Measurements from ENCODE around the gene XKR7.

Gene XKR7

DNA sequence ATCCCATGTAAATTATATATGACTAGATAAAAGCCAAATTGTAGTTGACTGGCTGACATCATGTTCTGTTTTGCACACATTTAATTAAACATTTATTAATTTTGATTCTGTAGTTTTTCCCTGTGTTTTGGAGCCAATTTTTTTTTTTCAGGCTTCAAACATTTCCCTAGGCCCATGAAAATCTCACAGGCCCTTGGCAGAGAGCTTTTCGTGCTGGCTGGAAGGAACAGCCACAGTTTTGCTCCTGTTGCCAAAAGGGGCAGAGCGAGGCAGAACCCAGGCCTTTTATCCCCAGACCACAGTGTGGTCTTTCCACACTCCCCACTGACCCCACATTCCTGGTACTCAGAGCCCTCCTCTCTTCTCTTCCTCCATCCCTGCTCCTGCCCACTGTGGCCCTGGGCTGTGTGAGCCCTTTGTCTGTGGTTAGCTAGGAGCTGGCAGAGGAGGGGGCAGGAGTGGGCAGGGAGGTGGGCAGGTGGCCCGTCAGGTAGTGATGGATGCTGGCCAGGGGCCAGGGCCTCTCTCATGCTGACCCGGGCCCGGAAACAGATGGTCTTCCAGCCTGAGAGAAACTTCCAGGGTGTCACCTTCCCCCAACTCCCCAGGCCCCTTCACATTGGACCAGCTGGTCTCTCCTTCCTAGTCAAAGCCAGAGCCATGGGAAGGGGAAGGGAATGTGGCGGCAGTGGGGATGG, 22.8 kb downstream of the XKR7 start:
- H2AFZ ChIP-seq (ENCODE audit: low read length) = no peak overlapping the region
- no peak overlapping the region for H3K9ac ChIP-seq (ENCODE audit: low read length)
- H3K4me1 ChIP-seq (ENCODE audit: low read length) = no peaks in the 10 kb centered on the region
- H3K79me2 ChIP-seq (ENCODE audit: low read length) = no peaks in the 10 kb centered on the region
- no peaks in the 10 kb centered on the region for H3F3A ChIP-seq (ENCODE audit: insufficient read depth, low read length)
- no peaks in the 10 kb centered on the region for H3K9me2 ChIP-seq (replicated peaks; ENCODE audit: insufficient read depth, low read length)
- TF ChIP-seq EZH2phosphoT487 (IDR thresholded peaks at IDR 0.05; ENCODE audit: low read length) (no peak), EZH2 (optimal IDR thresholded peaks at IDR 0.05; ENCODE audit: low read depth, low read length) (no peak)
- TF ChIP-seq, protein P1, sequence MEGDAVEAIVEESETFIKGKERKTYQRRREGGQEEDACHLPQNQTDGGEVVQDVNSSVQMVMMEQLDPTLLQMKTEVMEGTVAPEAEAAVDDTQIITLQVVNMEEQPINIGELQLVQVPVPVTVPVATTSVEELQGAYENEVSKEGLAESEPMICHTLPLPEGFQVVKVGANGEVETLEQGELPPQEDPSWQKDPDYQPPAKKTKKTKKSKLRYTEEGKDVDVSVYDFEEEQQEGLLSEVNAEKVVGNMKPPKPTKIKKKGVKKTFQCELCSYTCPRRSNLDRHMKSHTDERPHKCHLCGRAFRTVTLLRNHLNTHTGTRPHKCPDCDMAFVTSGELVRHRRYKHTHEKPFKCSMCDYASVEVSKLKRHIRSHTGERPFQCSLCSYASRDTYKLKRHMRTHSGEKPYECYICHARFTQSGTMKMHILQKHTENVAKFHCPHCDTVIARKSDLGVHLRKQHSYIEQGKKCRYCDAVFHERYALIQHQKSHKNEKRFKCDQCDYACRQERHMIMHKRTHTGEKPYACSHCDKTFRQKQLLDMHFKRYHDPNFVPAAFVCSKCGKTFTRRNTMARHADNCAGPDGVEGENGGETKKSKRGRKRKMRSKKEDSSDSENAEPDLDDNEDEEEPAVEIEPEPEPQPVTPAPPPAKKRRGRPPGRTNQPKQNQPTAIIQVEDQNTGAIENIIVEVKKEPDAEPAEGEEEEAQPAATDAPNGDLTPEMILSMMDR (IDR thresholded peaks at IDR 0.05; ENCODE audit: low read length) = no peak
- no peak overlapping the region for H3K4me3 ChIP-seq (ENCODE audit: low read length)
- H4K20me1 ChIP-seq (ENCODE audit: insufficient read depth, low read length) = peaks cover 2% of the 10 kb centered on the region; the same call in 1 of the 2 replicates
- no peak for DNase-seq
- H3K4me2 ChIP-seq (ENCODE audit: low read depth, low read length) = no peak overlapping the region
- H3K27ac ChIP-seq (ENCODE audit: low read length) = no peak overlapping the region
- no peaks in the 10 kb centered on the region for H3K9me3 ChIP-seq (replicated peaks; ENCODE audit: insufficient read depth, low read length)
- peaks cover 53% of the 10 kb centered on the region for H3K27me3 ChIP-seq (replicated peaks; ENCODE audit: insufficient read depth, low read length)
- H3K36me3 ChIP-seq (replicated peaks; ENCODE audit: insufficient read depth, low read length) = no peaks in the 10 kb centered on the region

DNA sequence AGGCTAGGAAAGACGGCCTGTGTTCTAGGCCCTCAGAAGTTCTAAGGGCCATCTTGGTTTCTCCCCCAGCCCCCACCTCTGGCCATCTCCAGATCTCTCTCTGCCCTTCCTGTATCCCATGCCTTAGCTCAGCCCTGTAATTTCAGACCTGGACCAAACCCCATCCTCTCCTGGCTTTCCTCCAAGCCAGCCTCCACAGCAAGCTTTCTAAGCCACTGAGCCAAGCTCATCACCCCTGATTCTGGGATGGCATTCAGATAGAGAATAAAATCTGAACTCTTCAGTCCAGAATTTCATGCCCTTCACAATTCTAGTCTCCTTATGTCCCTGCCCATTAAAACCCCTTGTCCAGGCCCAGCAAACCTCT, 23.4 kb downstream of the XKR7 start:
- no peak overlapping the region for H2AFZ ChIP-seq (ENCODE audit: low read length)
- no peaks in the 10 kb centered on the region for H3K9me3 ChIP-seq (replicated peaks; ENCODE audit: insufficient read depth, low read length)
- no peak overlapping the region for H3K9ac ChIP-seq (ENCODE audit: low read length)
- no peaks in the 10 kb centered on the region for H3K79me2 ChIP-seq (ENCODE audit: low read length)
- no peaks in the 10 kb centered on the region for H3K9me2 ChIP-seq (replicated peaks; ENCODE audit: insufficient read depth, low read length)
- H3K4me3 ChIP-seq (ENCODE audit: low read length) = no peak overlapping the region
- no peak for DNase-seq
- H3K36me3 ChIP-seq (replicated peaks; ENCODE audit: insufficient read depth, low read length) = no peaks in the 10 kb centered on the region
- H3K27ac ChIP-seq (ENCODE audit: low read length) = no peak overlapping the region
- no peaks in the 10 kb centered on the region for H3K4me1 ChIP-seq (ENCODE audit: low read length)
- H3F3A ChIP-seq (ENCODE audit: insufficient read depth, low read length) = no peaks in the 10 kb centered on the region
- no peak overlapping the region for H3K4me2 ChIP-seq (ENCODE audit: low read depth, low read length)
- TF ChIP-seq, protein P1 (IDR thresholded peaks at IDR 0.05; ENCODE audit: low read length) = no peak
- TF ChIP-seq EZH2phosphoT487 (IDR thresholded peaks at IDR 0.05; ENCODE audit: low read length) (no peak), EZH2 (optimal IDR thresholded peaks at IDR 0.05; ENCODE audit: low read depth, low read length) (no peak)
- peaks cover 2% of the 10 kb centered on the region; the same call in 1 of the 2 replicates for H4K20me1 ChIP-seq (ENCODE audit: insufficient read depth, low read length)
- peaks cover 57% of the 10 kb centered on the region for H3K27me3 ChIP-seq (replicated peaks; ENCODE audit: insufficient read depth, low read length)

DNA sequence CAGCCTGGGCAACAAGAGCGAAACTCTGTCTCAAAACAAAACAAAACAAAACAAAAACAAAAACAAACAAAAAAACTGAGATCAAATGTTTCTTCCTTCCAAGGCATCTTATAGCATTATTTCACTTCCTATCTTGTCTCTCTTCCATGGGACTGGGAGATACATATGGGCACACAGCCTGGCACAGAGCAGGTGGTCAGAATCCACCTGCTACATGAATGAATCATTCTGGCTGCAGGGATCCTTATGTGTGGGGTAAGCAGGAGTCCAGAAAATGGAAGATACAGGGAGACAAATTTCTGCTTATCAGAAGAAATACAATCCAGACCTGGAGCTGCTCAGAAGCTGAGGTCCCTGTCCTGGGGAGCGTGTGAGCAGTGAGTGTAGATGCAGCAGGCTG, 24.1 kb downstream of the XKR7 start:
- Histone ChIP-seq H3K79me2 (ENCODE audit: low read length) (no peaks in the 10 kb centered on the region), H3K27ac (ENCODE audit: low read length) (no peak overlapping the region), H3K4me3 (ENCODE audit: low read length) (no peak overlapping the region), H4K20me1 (ENCODE audit: insufficient read depth, low read length) (peaks cover 2% of the 10 kb centered on the region; the same call in 1 of the 2 replicates), H3K4me2 (ENCODE audit: low read depth, low read length) (no peak overlapping the region), H3K36me3 (replicated peaks; ENCODE audit: insufficient read depth, low read length) (no peaks in the 10 kb centered on the region), H3K9ac (ENCODE audit: low read length) (no peak overlapping the region), H2AFZ (ENCODE audit: low read length) (no peak overlapping the region), H3K4me1 (ENCODE audit: low read length) (no peaks in the 10 kb centered on the region), H3K9me3 (replicated peaks; ENCODE audit: insufficient read depth, low read length) (no peaks in the 10 kb centered on the region), H3K27me3 (replicated peaks; ENCODE audit: insufficient read depth, low read length) (peaks cover 64% of the 10 kb centered on the region), H3F3A (ENCODE audit: insufficient read depth, low read length) (no peaks in the 10 kb centered on the region), H3K9me2 (replicated peaks; ENCODE audit: insufficient read depth, low read length) (no peaks in the 10 kb centered on the region)
- TF ChIP-seq, protein P1 (IDR thresholded peaks at IDR 0.05; ENCODE audit: low read length) = no peak
- TF ChIP-seq EZH2phosphoT487 (IDR thresholded peaks at IDR 0.05; ENCODE audit: low read length) = no peak
- TF ChIP-seq EZH2 (optimal IDR thresholded peaks at IDR 0.05; ENCODE audit: low read depth, low read length) = no peak
- DNase-seq = no peak
